A549 (cell line): ENCODE results near the gene MINDY4. TPM values are rescaled to one million over a fixed set of nuclear protein-coding genes. Genes with fewer than 3 reads are reported as not detected.

Source experiments
- ATAC-seq, 2 experiments: fragments of 200-7000 bp in 1 of 2; fragments of >200 bp in 1 of 2; cut with Nextera tagmentation in 1 of 2; cut with Tn5 transposase in 1 of 2; 3 replicates each; pipeline versions ENCODE4 v1.8.0 to v1.9.1; 2018 to 2020; ENCODE audit warnings: mild to moderate bottlenecking in 1 of 2, moderate library complexity in 1 of 2
- CTCF ChIA-PET: fragments of 300-600 bp; sonication (Branson Sonifier 250); formaldehyde crosslinking; extraction: SDS; loops from one replicate; lab custom pipeline; 2021; ENCODE audit warnings: antibody characterized with exemption, inconsistent platforms; lab: Yijun Ruan, JAX
- POLR2A ChIA-PET: fragments of 350-600 bp; formaldehyde crosslinking; extraction: SDS; loops from one replicate; lab custom pipeline; 2021; ENCODE audit warnings: antibody characterized with exemption, inconsistent platforms; lab: Yijun Ruan, JAX
- DNase-seq, 2 experiments: peaks; one replicate each; pipeline versions ENCODE4 v3.0.0 to v3.0.0-alpha.2; 2011 to 2016; ENCODE audit warnings: low read depth in 1 of 2, low spot score in 1 of 2
- FAIRE-seq: peaks from 2 replicates; lab custom pipeline; 2011; peaks lifted over from hg19 to GRCh38; lab: Jason Lieb, UNC
- H3K27ac ChIP-seq, 2 experiments: fragments of >200 bp; sonication (Bioruptor Twin); formaldehyde crosslinking; 3 replicates each; pipeline ENCODE4 v1.5.1; 2016 to 2017
- H3K4me1 ChIP-seq: fragments of >200 bp; sonication (Bioruptor Twin); formaldehyde crosslinking; 3 replicates; pipeline ENCODE4 v1.6.1; 2016
- H3K4me2 ChIP-seq: fragments of >200 bp; sonication (Bioruptor Twin); formaldehyde crosslinking; 3 replicates; pipeline ENCODE4 v1.6.1; 2016
- H3K4me3 ChIP-seq: fragments of >200 bp; sonication (Bioruptor Twin); formaldehyde crosslinking; 3 replicates; pipeline ENCODE4 v1.5.1; 2016
- H3K9me3 ChIP-seq: fragments of >200 bp; sonication (Bioruptor Twin); formaldehyde crosslinking; 3 replicates; pipeline ENCODE4 v1.6.1; 2016
- HDAC2 ChIP-seq: fragments of 200-600 bp; sonication (generic); IDR thresholded peaks from 2 replicates; pipeline ENCODE4 v1.6.1; 2016
- JUN ChIP-seq, 2 experiments: fragments of >200 bp; sonication (Bioruptor Twin); formaldehyde crosslinking; IDR thresholded peaks; 2 replicates in 1 of 2; 3 replicates in 1 of 2; pipeline ENCODE4 v1.6.1; 2016 to 2017
- MYC ChIP-seq: IDR thresholded peaks from 2 replicates; pipeline ENCODE4 v1.6.1; 2012; ENCODE audit warnings: mild to moderate bottlenecking, inconsistent platforms, low read length, improper control_type of control experiment, borderline replicate concordance
- NFE2L2 ChIP-seq: fragments of 150-350 bp; conservative IDR thresholded peaks from 2 replicates; pipeline ENCODE4 v1.6.1; 2014; ENCODE audit warnings: low read length
- WGBS: methylation state at CpG from one replicate; pipeline ENCODE4 v1.1.6; 2017; ENCODE audit errors: missing lambda C conversion rate; 5-methylcytosine and 5-hydroxymethylcytosine counted together
- polyA plus RNA-seq, 4 experiments: library from polyadenylated mRNA; depleted of rRNA in 3 of 4; stranded (reverse); fragments of >200 nt; fragmentation: RNase III in 1 of 4; extraction: RNeasy Plus Mini Kit Qiagen cat#74134 plus additional on column Dnase treatment in 1 of 4; gene quantifications; 2 replicates in 3 of 4; 3 replicates in 1 of 4; pipeline ENCODE4 v1.2.3, GENCODE V29; 2011 to 2017
- TF ChIP-seq, protein P1 (sequence below): fragments of >200 bp; sonication (Bioruptor Twin); formaldehyde crosslinking; IDR thresholded peaks from 3 replicates; pipeline ENCODE4 v1.6.1; 2016
- TF ChIP-seq, protein P2 (sequence below): fragments of >200 bp; sonication (Bioruptor Twin); formaldehyde crosslinking; IDR thresholded peaks from 3 replicates; pipeline ENCODE4 v1.5.1; 2016

MINDY4 gene
- polyA plus RNA-seq, 2 of the 4 experiments (the other 2 are of a cell fraction): 1.8 to 3.6 TPM

DNA sequence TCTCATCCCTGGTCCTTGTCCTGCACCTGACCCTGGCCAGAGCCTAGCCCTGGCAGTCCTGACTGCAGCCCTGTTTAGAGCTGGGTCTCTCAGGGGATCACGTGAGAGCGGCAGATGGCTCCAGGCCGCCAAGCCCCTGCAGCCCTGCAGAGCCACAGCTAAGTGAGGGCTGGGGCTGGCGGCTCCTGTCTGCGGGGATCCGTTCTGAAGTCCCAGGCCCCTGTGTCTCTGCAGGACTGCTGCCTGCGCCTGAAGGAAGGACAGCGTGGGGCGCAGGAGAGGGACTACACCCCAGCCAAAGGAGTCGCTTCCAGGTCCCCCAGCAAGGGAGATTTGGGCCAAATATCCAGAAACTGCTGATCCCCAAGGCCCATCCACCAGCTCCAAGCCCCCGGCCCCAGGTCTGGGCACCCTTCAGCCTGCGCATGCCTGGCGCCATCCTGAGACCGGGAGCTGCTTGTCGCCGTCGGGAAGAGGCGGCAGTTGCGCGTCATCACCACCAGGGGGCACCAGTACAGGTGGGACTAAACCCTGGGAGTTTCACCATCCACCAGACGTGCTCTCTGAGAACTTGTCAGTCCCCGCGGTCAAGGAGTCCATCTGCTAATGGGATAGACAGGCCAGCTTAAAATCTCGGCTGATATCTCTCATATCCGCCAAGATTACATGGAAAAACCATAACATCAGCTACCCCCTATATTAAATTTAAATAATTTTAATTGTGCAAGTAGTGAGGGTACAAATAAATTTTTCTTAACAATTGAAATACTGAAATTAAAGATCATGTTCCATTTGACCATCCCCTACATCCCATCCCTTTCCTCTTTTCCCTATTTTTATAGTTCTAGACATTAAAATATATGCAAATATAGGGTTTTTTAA lies 167.5 kb downstream of the MINDY4 start (continued):
- TF ChIP-seq, protein P1, sequence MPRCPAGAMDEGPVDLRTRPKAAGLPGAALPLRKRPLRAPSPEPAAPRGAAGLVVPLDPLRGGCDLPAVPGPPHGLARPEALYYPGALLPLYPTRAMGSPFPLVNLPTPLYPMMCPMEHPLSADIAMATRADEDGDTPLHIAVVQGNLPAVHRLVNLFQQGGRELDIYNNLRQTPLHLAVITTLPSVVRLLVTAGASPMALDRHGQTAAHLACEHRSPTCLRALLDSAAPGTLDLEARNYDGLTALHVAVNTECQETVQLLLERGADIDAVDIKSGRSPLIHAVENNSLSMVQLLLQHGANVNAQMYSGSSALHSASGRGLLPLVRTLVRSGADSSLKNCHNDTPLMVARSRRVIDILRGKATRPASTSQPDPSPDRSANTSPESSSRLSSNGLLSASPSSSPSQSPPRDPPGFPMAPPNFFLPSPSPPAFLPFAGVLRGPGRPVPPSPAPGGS: no peak
- TF ChIP-seq, all 56 proteins: peak for 4

DNA sequence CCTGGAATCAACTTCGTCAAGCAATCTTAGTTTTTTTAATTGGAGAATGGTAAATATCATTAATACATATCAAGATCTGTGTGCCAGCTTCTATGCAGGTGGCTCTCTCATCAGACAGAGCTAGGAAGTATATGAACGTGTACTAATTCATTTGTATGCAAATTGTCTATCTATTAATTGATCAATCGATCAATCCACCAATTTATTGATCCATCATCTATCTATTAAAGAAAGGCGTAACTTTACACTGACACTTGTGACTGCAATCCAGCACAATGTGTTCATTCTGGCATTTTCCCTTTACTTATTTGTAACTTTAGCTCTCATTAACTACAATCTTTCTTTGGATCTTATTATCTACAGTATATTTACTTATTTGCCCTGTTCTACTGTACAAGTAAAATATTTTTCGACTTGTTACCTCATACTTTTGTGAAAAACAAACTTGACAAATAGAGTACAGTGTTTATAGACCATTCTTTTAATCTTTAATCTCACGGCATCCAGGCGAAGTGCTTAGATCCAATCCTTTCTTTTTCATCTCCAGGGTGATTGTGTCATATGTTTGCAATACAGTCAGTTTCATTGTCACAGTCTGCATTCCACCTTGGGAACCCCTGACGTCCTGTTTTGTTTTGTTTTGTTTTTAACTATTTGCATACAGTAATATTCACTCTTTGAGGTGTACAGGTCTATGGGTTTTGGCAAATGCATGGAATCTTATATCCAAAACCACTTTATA lies 170.5 kb downstream of the MINDY4 start:
- TF ChIP-seq NFE2L2: no peak
- TF ChIP-seq, protein P2, sequence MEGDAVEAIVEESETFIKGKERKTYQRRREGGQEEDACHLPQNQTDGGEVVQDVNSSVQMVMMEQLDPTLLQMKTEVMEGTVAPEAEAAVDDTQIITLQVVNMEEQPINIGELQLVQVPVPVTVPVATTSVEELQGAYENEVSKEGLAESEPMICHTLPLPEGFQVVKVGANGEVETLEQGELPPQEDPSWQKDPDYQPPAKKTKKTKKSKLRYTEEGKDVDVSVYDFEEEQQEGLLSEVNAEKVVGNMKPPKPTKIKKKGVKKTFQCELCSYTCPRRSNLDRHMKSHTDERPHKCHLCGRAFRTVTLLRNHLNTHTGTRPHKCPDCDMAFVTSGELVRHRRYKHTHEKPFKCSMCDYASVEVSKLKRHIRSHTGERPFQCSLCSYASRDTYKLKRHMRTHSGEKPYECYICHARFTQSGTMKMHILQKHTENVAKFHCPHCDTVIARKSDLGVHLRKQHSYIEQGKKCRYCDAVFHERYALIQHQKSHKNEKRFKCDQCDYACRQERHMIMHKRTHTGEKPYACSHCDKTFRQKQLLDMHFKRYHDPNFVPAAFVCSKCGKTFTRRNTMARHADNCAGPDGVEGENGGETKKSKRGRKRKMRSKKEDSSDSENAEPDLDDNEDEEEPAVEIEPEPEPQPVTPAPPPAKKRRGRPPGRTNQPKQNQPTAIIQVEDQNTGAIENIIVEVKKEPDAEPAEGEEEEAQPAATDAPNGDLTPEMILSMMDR: no peak
- TF ChIP-seq HDAC2: no peak
- no peak for TF ChIP-seq JUN (IDR thresholded peaks at IDR 0.05)
- no peak for TF ChIP-seq MYC
- FAIRE-seq (no peak), DNase-seq (peak in 1 of 2 experiments; percentile 47), ATAC-seq (no peak; a peak in 1 of 6 replicates)
- H3K9me3 ChIP-seq: peaks cover 15% of the 10 kb centered on the region; the same call in 1 of the 3 replicates
- peak overlapping the region; percentile 12; the same call in 1 of the 3 replicates for H3K4me2 ChIP-seq
- no peak overlapping the region for H3K4me3 ChIP-seq
- H3K27ac ChIP-seq: no peak overlapping the region
- CTCF ChIA-PET: interaction anchor here (0.7 to 1.6 kb wide), 3 partner anchors 10 to 25 kb away, joined by 3 read pairs; no protein-coding TSS in a partner anchor
- POLR2A ChIA-PET: no interaction called here
- WGBS: 4% methylated on average over 8 of the region's 8 CpGs
- H3K4me1 ChIP-seq: 0 out of 3 replicates have a peak, but pooled peaks cover 3% of the 10 kb centered on the region

Other genes starting within 250 kb of the MINDY4 start
- 608 and 654 TPM in 2 replicates for gene GARS1, start 176.5 kb upstream of the MINDY4 start, polyA plus RNA-seq (2011; rRNA removed)
- 134 to 159 TPM (median 140 TPM) in 3 replicates for gene GARS1, start 176.5 kb upstream of the MINDY4 start, polyA plus RNA-seq (2017; fragmentation: RNase III; extraction: RNeasy Plus Mini Kit Qiagen cat#74134 plus additional on column Dnase treatment)
- gene CRHR2, start 89.0 kb upstream of the MINDY4 start, polyA plus RNA-seq (2011; rRNA removed): not detected in 2 replicates
- not detected in 3 replicates for gene CRHR2, start 89.0 kb upstream of the MINDY4 start, polyA plus RNA-seq (2017; fragmentation: RNase III; extraction: RNeasy Plus Mini Kit Qiagen cat#74134 plus additional on column Dnase treatment)
- not detected in 2 replicates for gene INMT, start 19.3 kb upstream of the MINDY4 start, polyA plus RNA-seq (2011; rRNA removed)
- gene INMT, start 19.3 kb upstream of the MINDY4 start, polyA plus RNA-seq (2017; fragmentation: RNase III; extraction: RNeasy Plus Mini Kit Qiagen cat#74134 plus additional on column Dnase treatment): 0.03 TPM in 1 of 3 replicates, not detected in the others
- 0.53 and 0.58 TPM in 2 replicates for gene AQP1, start 140.4 kb downstream of the MINDY4 start, polyA plus RNA-seq (2011; rRNA removed)
- 0.49 to 0.55 TPM (median 0.50 TPM) in 3 replicates for gene AQP1, start 140.4 kb downstream of the MINDY4 start, polyA plus RNA-seq (2017; fragmentation: RNase III; extraction: RNeasy Plus Mini Kit Qiagen cat#74134 plus additional on column Dnase treatment)
- not detected in 2 replicates for gene GHRHR, start 192.5 kb downstream of the MINDY4 start, polyA plus RNA-seq (2011; rRNA removed)
- not detected in 3 replicates for gene GHRHR, start 192.5 kb downstream of the MINDY4 start, polyA plus RNA-seq (2017; fragmentation: RNase III; extraction: RNeasy Plus Mini Kit Qiagen cat#74134 plus additional on column Dnase treatment)